IMR-90 (cell line): Measurements from ENCODE around the gene CABS1.

Experiments used
- CEBPB ChIP-seq: IDR thresholded peaks from 2 replicates; pipeline ENCODE4 v1.6.1; 2012; ENCODE audit warnings: low read depth, low read length, improper control_type of control experiment
- CHD1 ChIP-seq: IDR thresholded peaks from 2 replicates; pipeline ENCODE4 v1.6.1; 2012; ENCODE audit warnings: low read depth, low read length, improper control_type of control experiment
- CTCF ChIP-seq: conservative IDR thresholded peaks from 2 replicates; pipeline ENCODE4 v1.5.1; 2012; ENCODE audit warnings: mild to moderate bottlenecking, low read depth, low read length, improper control_type of control experiment
- FOS ChIP-seq: fragments of 150-350 bp; IDR thresholded peaks from 2 replicates; pipeline ENCODE4 v1.6.1; 2016; ENCODE audit warnings: low read depth, low read length
- MAZ ChIP-seq: IDR thresholded peaks from 2 replicates; pipeline ENCODE4 v1.6.1; 2012; ENCODE audit warnings: low read depth, mild to moderate bottlenecking, low read length, improper control_type of control experiment, moderate library complexity, borderline replicate concordance
- MXI1 ChIP-seq: IDR thresholded peaks from 2 replicates; pipeline ENCODE4 v1.6.1; 2012; ENCODE audit warnings: low read depth, mild to moderate bottlenecking, low read length, moderate library complexity, borderline replicate concordance
- POLR2A ChIP-seq: IDR thresholded peaks from 2 replicates; pipeline ENCODE4 v1.6.1; 2012; ENCODE audit warnings: mild to moderate bottlenecking, low read depth, low read length
- RAD21 ChIP-seq: IDR thresholded peaks from 2 replicates; pipeline ENCODE4 v1.6.1; 2012; ENCODE audit warnings: low read length, improper control_type of control experiment
- RCOR1 ChIP-seq: IDR thresholded peaks from 2 replicates; pipeline ENCODE4 v1.6.1; 2012; ENCODE audit warnings: mild to moderate bottlenecking, low read length, improper control_type of control experiment; ENCODE audit not compliant: insufficient replicate concordance
- SMC3 ChIP-seq: fragments of 150-350 bp; IDR thresholded peaks from 2 replicates; pipeline ENCODE4 v1.6.1; 2016; ENCODE audit warnings: low read depth, mild to moderate bottlenecking, antibody characterized with exemption, low read length, moderate library complexity

- TF ChIP-seq CTCF (no peak), MAZ (no peak), RAD21 (no peak), POLR2A (no peak), CEBPB (no peak), SMC3 (no peak), FOS (no peak), RCOR1 (no peak), CHD1 (no peak), MXI1 (no peak)
These were observed 30.7 kb downstream of the CABS1 start for GRCh38 chr4:70365479-70365878.
